ENCODE data around the gene GSK3B. TPM values are rescaled to one million over a fixed set of nuclear protein-coding genes. Genes with fewer than 3 reads are reported as not detected.

Gene GSK3B
- total RNA-seq = 35.7 and 36.1 TPM in 2 replicates

GRCh38 chr3:120093911-120094775, at the start of gene GSK3B:
Gene GSK3B (minus strand): TSS chr3:120094447. CDS start chr3:120093434, 1,013 bp downstream.

GRCh38 chr3:119781330-119782198, 312.7 kb downstream of the GSK3B start, which contains the start of gene NR1I2:
Gene NR1I2 (plus strand): TSS chr3:119782101.

Other genes with a start within 250 kb of the GSK3B start
- gene GPR156, start 190.8 kb upstream of the GSK3B start, total RNA-seq = under 0.01 TPM in 2 replicates